HG02973 (cell line): ENCODE measurements around the gene RIPOR3.

Experiments
- ATAC-seq: cut with Tn5 transposase; IDR thresholded peaks from one replicate; pipeline ENCODE4 v1.9.1; 2021; ENCODE audit warnings: moderate library complexity; ENCODE audit not compliant: unreplicated experiment

Gene RIPOR3

DNA sequence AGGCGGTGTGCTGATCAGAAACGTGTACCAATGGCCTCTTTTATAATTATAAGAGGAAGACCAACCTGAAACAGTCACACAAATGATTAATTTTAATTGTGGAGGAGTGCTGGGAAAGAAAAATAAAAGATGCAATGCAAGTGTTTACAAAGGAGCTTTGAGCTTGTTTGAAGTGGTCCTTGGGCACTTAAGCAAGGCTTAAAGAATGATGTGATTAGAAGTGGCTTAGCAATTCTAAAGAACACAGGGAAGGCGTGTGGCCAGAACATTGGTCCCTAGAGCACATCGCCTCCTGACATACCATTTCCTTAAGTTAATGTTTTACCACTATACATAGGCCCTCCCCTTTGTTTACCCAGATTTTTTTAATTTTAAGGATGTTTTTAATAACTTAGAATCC lies 155.0 kb downstream of the RIPOR3 start:
- no peak for ATAC-seq
